ENCODE measurements around the gene FOXI1.

DNA sequence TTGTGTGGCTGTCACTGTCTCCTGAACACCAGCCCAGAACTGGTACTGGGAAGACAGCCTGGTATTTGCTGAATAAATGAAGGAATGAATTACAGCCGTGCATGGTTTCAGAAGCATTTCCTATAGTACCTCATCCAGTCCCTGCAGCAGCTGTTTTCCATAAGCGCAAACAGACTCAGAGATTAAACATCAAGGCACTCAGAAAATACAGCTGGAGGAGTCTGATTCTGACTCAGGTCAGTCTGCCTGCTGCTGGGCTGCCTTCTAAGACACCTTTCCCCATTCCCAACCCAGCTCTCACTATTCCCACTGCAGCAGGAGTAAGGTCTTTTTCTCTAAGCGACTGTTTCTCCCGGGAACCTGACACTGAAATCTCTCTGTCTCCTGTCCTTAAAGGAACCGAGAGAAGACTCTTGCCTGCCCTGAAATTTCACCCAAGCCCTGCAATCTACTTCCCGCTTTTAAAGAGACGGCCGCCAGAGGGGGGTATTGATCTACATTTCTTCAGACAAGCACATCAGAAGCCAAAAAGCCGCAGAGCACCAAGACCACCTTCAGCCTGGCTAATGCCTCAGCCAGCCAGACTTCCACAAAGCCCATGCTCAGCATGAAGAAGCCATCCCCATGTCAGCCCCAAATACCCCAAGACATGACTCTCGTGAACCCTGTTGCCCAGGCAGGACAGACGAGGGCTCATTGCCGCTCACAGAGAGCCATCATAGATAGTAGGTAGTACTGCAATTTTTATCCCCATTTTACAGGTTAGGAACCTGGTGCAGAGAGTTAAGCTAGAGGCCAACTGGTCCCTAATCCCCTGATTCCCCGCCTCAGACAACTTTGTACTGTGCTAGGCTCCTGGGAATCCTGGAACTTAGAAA is 5.4 kb upstream of the FOXI1 start:
- TF ChIP-seq, protein P1, sequence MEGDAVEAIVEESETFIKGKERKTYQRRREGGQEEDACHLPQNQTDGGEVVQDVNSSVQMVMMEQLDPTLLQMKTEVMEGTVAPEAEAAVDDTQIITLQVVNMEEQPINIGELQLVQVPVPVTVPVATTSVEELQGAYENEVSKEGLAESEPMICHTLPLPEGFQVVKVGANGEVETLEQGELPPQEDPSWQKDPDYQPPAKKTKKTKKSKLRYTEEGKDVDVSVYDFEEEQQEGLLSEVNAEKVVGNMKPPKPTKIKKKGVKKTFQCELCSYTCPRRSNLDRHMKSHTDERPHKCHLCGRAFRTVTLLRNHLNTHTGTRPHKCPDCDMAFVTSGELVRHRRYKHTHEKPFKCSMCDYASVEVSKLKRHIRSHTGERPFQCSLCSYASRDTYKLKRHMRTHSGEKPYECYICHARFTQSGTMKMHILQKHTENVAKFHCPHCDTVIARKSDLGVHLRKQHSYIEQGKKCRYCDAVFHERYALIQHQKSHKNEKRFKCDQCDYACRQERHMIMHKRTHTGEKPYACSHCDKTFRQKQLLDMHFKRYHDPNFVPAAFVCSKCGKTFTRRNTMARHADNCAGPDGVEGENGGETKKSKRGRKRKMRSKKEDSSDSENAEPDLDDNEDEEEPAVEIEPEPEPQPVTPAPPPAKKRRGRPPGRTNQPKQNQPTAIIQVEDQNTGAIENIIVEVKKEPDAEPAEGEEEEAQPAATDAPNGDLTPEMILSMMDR (IDR thresholded peaks at IDR 0.05; ENCODE audit: extremely low read depth in 1 of 2, insufficient read depth in 1 of 2, low read depth in 1 of 2, low read length in 2 of 2), result peak; percentile 63 to 71
- TF ChIP-seq POLR2A (IDR thresholded peaks at IDR 0.05; ENCODE audit: low read depth, low read length) (no peak), EZH2 (IDR thresholded peaks at IDR 0.05; ENCODE audit: borderline replicate concordance, low read depth, low read length, severe bottlenecking) (no peak)
